GM12873 (cell line): ENCODE data around the gene AGTRAP.

Source experiments
- TF ChIP-seq, protein P1 (sequence below): IDR thresholded peaks from 2 replicates; pipeline ENCODE4 v1.5.1; 2012; ENCODE audit warnings: low read depth, mild to moderate bottlenecking, moderate library complexity, low read length, control low read depth; ENCODE audit not compliant: insufficient read depth; ENCODE audit errors: missing control alignments

The AGTRAP gene

DNA sequence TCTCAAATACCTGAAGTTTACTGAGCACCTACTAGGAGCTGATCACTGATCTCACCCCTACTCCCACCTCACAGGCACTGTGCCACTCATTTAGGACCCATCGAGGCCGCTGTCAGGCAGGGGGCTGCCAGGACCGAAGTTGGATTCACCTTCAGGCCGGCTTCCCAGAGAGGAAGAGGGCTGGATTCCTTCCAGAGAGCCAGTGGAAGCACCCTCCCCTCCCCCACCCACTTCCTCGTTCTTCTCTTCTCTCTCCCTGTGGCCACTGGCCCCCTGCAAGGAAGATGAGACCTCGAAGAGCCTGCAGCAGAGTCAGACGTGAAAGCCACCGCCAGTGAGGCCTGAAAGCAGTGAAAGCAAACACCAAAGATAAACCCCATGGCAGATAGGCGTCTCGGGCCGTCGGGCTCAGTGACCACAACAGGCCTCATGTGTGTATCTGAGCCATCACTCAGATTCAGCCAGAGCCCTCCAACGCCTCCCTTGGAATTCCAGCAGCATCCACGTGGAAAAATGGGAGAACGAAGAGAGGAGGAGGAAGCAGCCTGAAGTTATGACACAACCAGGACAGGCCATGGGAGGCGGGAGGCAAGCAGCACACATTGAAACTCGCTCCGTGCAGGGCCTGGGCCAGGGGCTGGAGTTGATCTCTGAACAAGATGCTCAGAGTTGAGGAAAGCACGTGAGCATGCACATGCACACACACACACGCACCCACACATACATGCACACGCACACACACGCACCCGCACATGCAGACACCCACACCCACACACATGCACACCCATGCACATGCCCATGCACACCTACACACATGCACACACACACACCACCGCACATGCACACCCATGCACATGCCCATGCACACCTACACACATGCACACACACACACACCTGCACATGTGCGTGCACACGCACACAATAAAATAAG is 6.2 kb upstream of the AGTRAP start:
- TF ChIP-seq, protein P1, sequence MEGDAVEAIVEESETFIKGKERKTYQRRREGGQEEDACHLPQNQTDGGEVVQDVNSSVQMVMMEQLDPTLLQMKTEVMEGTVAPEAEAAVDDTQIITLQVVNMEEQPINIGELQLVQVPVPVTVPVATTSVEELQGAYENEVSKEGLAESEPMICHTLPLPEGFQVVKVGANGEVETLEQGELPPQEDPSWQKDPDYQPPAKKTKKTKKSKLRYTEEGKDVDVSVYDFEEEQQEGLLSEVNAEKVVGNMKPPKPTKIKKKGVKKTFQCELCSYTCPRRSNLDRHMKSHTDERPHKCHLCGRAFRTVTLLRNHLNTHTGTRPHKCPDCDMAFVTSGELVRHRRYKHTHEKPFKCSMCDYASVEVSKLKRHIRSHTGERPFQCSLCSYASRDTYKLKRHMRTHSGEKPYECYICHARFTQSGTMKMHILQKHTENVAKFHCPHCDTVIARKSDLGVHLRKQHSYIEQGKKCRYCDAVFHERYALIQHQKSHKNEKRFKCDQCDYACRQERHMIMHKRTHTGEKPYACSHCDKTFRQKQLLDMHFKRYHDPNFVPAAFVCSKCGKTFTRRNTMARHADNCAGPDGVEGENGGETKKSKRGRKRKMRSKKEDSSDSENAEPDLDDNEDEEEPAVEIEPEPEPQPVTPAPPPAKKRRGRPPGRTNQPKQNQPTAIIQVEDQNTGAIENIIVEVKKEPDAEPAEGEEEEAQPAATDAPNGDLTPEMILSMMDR = no peak

DNA sequence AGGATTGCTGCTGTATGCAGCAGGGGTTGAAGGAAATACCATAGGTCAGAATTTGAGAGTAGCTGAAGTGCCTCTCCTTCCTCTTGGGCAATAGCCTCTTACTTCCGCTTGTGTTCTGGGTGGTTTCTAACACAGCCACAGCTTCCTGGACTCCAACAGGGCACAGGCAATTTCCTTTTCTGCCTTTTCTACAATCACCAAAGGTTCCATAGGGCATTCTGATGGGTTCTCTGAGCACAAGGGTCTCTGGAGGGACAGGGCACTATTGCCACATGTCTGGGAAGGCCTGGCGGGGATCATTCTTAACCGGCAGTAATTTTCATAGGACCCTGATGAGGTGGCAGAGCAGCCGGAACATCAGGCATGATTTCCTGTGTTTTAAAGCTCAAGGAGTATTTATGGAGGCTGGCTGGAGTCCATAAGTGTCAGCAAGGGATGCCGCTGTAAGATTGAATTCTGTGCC is 5.5 kb upstream of the AGTRAP start:
- TF ChIP-seq, protein P1 = no peak

DNA sequence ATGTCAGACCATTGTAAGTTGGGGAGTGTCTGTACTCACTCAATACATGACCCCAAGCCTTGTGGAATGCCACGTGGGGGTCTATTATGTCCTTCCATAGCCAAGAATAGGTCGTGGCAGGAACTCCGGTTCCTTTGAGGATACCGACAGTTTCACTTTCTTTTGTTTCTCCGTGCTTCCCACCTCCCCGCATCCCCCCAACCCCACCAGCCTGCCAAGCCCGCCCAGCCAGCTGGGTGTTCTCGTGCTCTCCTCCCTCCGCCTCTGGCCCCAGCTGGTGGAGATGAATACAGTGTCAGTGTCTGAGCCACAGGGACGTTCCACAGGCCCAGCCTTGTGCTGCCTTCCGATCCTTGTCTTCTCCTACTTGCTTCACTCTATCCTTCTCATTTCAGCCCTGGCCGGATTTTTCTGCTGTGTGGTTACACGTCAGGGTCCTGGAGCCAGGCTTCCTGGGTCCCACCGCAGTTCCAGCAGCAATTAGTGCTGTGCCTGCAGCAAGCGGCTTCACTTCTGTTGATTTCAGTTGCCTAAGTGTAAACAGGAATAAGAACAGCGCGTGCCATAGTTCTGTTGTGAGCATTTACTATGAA is 4.1 kb upstream of the AGTRAP start:
- TF ChIP-seq, protein P1 = no peak

GRCh38 chr1:11733306-11733705 is 2.6 kb upstream of the AGTRAP start:
- TF ChIP-seq, protein P1 = no peak

DNA sequence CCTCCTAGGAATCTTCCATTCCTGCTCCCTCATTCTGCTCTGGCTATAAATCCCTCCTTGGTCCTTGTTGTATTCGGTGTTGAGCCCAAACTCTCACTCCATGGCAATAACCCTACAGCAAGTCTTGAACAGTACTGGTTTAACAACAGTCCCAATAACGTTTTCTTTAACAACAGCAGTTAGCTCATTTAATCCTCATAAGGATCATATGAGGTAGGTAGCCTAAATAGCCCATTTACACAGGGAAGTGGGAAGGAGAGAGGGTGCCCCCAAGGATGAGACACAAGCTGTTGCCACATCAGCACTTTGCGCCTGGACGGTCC is 444 bp upstream of the AGTRAP start:
- TF ChIP-seq, protein P1 = no peak

GRCh38 chr1:11736746-11737639 is 1.1 kb downstream of the AGTRAP start:
- TF ChIP-seq, protein P1 = no peak

- TF ChIP-seq, protein P1 = no peak
Observed at GRCh38 chr1:11738096-11738495, 2.2 kb downstream of the AGTRAP start.
